Endothelial cell of umbilical vein (primary cell): ENCODE results near the gene MNT. TPM values are rescaled to one million over a fixed set of nuclear protein-coding genes. Genes with fewer than 3 reads are reported as not detected.
"Not testable (repeated sequence)": the region's sequence is repeated elsewhere in the genome, so short reads cannot be mapped to it uniquely, and the experiment has no call there.

ENCODE experiments used
- BruUV-seq: library from RNA; stranded (reverse); fragments of 400-500 nt; replicated peaks from 2 replicates; lab custom pipeline; 2021; lab: Mats Ljungman, UMichigan
- CTCF ChIA-PET: fragments of 300-600, 350-600 bp; sonication (Branson Sonifier 250); formaldehyde crosslinking; loops from one replicate; lab custom pipeline; 2021; ENCODE audit warnings: antibody characterized with exemption, inconsistent platforms; lab: Charles Lee
- POLR2A ChIA-PET: fragments of 300-600, 350-600 bp; sonication (Branson Sonifier 250); formaldehyde crosslinking; loops from one replicate; lab custom pipeline; 2021; ENCODE audit warnings: antibody characterized with exemption, inconsistent platforms; lab: Charles Lee
- DNase-seq: peaks from one replicate; pipeline ENCODE4 v3.0.0-alpha.2; 2011; ENCODE audit warnings: low read depth, low spot score
- FAIRE-seq: peaks from 2 replicates; lab custom pipeline; 2011; peaks lifted over from hg19 to GRCh38; lab: Jason Lieb, UNC
- H2AFZ ChIP-seq: 2 replicates; pipeline ENCODE4 v1.6.0; 2012; ENCODE audit warnings: low read depth, low read length, control low read depth, inconsistent platforms
- H3K27ac ChIP-seq: 2 replicates; pipeline ENCODE4 v1.5.1; 2011; ENCODE audit warnings: low read depth, mild to moderate bottlenecking, control low read depth, low read length, moderate library complexity; ENCODE audit not compliant: insufficient read depth
- H3K27me3 ChIP-seq, 2 experiments: 2 replicates each; pipeline versions ENCODE4 v1.6.0 to v1.6.1; 2011; ENCODE audit warnings: low read length in 2 of 2, mixed read lengths in 1 of 2; ENCODE audit not compliant: control insufficient read depth in 2 of 2, insufficient read depth in 2 of 2
- H3K36me3 ChIP-seq, 2 experiments: 2 replicates in 1 of 2; 3 replicates in 1 of 2; pipeline ENCODE4 v1.5.1; 2011; ENCODE audit warnings: low read length in 2 of 2, mild to moderate bottlenecking in 1 of 2, moderate library complexity in 1 of 2; ENCODE audit not compliant: control insufficient read depth in 2 of 2, insufficient read depth in 2 of 2; ENCODE audit errors: extremely low read depth in 1 of 2
- H3K4me1 ChIP-seq: 3 replicates; pipeline ENCODE4 v1.5.1; 2011; ENCODE audit warnings: mild to moderate bottlenecking, low read length; ENCODE audit not compliant: control insufficient read depth, insufficient read depth; ENCODE audit errors: extremely low read depth
- H3K4me2 ChIP-seq: 2 replicates; pipeline ENCODE4 v1.6.1; 2011; ENCODE audit warnings: low read length, control low read depth, mixed read lengths; ENCODE audit not compliant: insufficient read depth
- H3K4me3 ChIP-seq, 3 experiments: fragments of 200-600 bp in 1 of 3; sonication (generic), shearing (Covaris generic) in 1 of 3; replicated peaks in 1 of 3; 2 replicates each; pipeline ENCODE4 v1.5.1; 2011 to 2016; ENCODE audit warnings: control low read depth in 3 of 3, low read length in 3 of 3, mild to moderate bottlenecking in 2 of 3, inconsistent platforms in 1 of 3, low read depth in 1 of 3, moderate library complexity in 1 of 3; ENCODE audit not compliant: insufficient read depth in 1 of 3
- H3K79me2 ChIP-seq: 2 replicates; pipeline ENCODE4 v1.6.0; 2012; ENCODE audit warnings: low read length, inconsistent platforms; ENCODE audit not compliant: control insufficient read depth, insufficient read depth
- H3K9ac ChIP-seq: replicated peaks from 2 replicates; pipeline ENCODE3; 2011; ENCODE audit warnings: low read length, control low read depth; ENCODE audit not compliant: insufficient read depth; ENCODE audit errors: extremely low read depth
- H3K9me1 ChIP-seq: replicated peaks from 3 replicates; pipeline ENCODE4 v1.6.0; 2011; ENCODE audit warnings: mild to moderate bottlenecking, low read length; ENCODE audit not compliant: control insufficient read depth, insufficient read depth; ENCODE audit errors: extremely low read depth
- H3K9me3 ChIP-seq: replicated peaks from 2 replicates; pipeline ENCODE4 v1.5.1; 2012; ENCODE audit warnings: low read length, inconsistent platforms; ENCODE audit not compliant: control insufficient read depth, insufficient read depth
- H4K20me1 ChIP-seq: replicated peaks from 2 replicates; pipeline ENCODE3; 2011; ENCODE audit warnings: mild to moderate bottlenecking, low read length; ENCODE audit not compliant: control insufficient read depth, insufficient read depth; ENCODE audit errors: extremely low read depth
- EZH2 ChIP-seq: IDR thresholded peaks from 2 replicates; pipeline ENCODE4 v1.6.1; 2012; ENCODE audit warnings: borderline replicate concordance, low read depth, mild to moderate bottlenecking, moderate library complexity, low read length, inconsistent platforms; ENCODE audit not compliant: severe bottlenecking
- FOS ChIP-seq: IDR thresholded peaks from 2 replicates; pipeline ENCODE4 v1.6.1; 2011; ENCODE audit warnings: mild to moderate bottlenecking, low read length, moderate library complexity, borderline replicate concordance; ENCODE audit not compliant: insufficient read depth
- GATA2 ChIP-seq: IDR thresholded peaks from 2 replicates; pipeline ENCODE4 v1.7.0; 2011; ENCODE audit warnings: low read depth, mild to moderate bottlenecking, moderate library complexity, mixed read lengths, low read length; ENCODE audit not compliant: insufficient read length, insufficient read depth
- JUN ChIP-seq: IDR thresholded peaks from 2 replicates; pipeline ENCODE4 v1.6.1; 2011; ENCODE audit warnings: borderline replicate concordance, low read depth; ENCODE audit not compliant: insufficient read length, insufficient read depth
- MYC ChIP-seq: IDR thresholded peaks from one replicate; pipeline ENCODE4 v1.6.1; 2011; ENCODE audit warnings: mild to moderate bottlenecking, low read depth, low read length
- POLR2A ChIP-seq: IDR thresholded peaks from 2 replicates; pipeline ENCODE4 v1.6.1; 2012; ENCODE audit warnings: low read depth, mild to moderate bottlenecking, control low read depth, low read length
- POLR2AphosphoS5 ChIP-seq: IDR thresholded peaks from 2 replicates; pipeline ENCODE4 v1.6.1; 2012; ENCODE audit warnings: low read depth, mild to moderate bottlenecking, control low read depth, low read length, moderate library complexity; ENCODE audit not compliant: insufficient read depth
- dilution Hi-C: fragments of 300-500 bp; cut with MboI; formaldehyde crosslinking; loops from one replicate; pipeline ENCODE4 v1.15.0; 2019; ENCODE audit warnings: low sequenced_read_pairs; ENCODE audit not compliant: extremely low pct_ligation_motif_present
- intact Hi-C: fragments of 100-400 bp; cut with micrococcal nuclease; formaldehyde crosslinking; loops from one replicate; pipeline ENCODE4 v1.10.0; 2022
- polyA plus RNA-seq, 4 experiments: library from polyadenylated mRNA; depleted of rRNA in 3 of 4; stranded (reverse) in 3 of 4; unstranded in 1 of 4; fragments of >200 nt; gene quantifications; 2 replicates each; pipeline versions ENCODE4 v1.2.1 to v1.2.3, GENCODE V29; 2011 to 2012; ENCODE audit warnings: missing spikeins in 1 of 4
- total RNA-seq: library from RNA; stranded (reverse); gene quantifications from 2 replicates; pipeline ENCODE4 v1.2.3, GENCODE V29; 2021
- TF ChIP-seq, protein P1 (sequence below): IDR thresholded peaks from 2 replicates; pipeline ENCODE4 v1.6.1; 2011; ENCODE audit not compliant: insufficient read depth, insufficient read length
- TF ChIP-seq, protein P2 (sequence below), 2 donors: IDR thresholded peaks; 1 replicate in 1 of 2; 2 replicates in 1 of 2; pipeline ENCODE4 v1.5.1; 2011; ENCODE audit warnings: low read length in 2 of 2, mild to moderate bottlenecking in 2 of 2, moderate library complexity in 2 of 2, control low read depth in 1 of 2, inconsistent platforms in 1 of 2, low read depth in 1 of 2; ENCODE audit not compliant: insufficient read depth in 1 of 2; ENCODE audit errors: extremely low read depth in 1 of 2

The MNT gene
- total and polyA plus RNA-seq, 2 donors (not counting 3 experiments of a cell fraction or from before 2014, with no cell fraction given) = 4.1 to 21.6 TPM

DNA sequence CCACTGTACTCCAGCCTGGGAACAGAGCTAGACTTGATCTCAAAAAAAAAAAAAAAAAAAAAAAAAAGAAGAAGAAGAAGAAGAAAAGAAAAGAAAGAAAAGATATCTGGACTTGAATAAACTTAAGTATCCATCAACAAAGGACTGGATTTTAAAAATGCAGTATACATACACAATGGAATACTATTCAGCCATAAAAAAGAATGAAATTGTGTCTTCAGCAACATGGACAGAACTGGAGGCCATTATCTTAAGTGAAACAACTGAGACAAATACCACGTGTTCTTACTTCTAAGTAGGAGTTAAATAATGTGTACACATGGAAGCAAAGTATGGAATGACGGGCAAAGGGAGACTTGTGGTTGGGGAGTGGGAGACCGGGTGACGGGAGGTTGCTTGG is 40.1 kb upstream of the MNT start:
- POLR2A ChIA-PET = no interaction called here
- H3K27ac ChIP-seq = no peak overlapping the region
- H3K9me3 ChIP-seq = no peaks in the 10 kb centered on the region
- H4K20me1 ChIP-seq = no peaks in the 10 kb centered on the region
- intact Hi-C loops = no loop called here
- H3K27me3 ChIP-seq = no peaks in the 10 kb centered on the region
- no peak overlapping the region for H3K4me3 ChIP-seq
- no peaks in the 10 kb centered on the region for H3K4me1 ChIP-seq
- FAIRE-seq (no peak), DNase-seq (no peak)
- no peak overlapping the region for H3K4me2 ChIP-seq
- CTCF ChIA-PET = no interaction called here
- BruUV-seq = no TSS peak
- H2AFZ ChIP-seq = no peak overlapping the region
- H3K79me2 ChIP-seq = no peaks in the 10 kb centered on the region
- no peaks in the 10 kb centered on the region for H3K9me1 ChIP-seq
- H3K36me3 ChIP-seq = peaks cover 6 to 10% of the 10 kb centered on the region in 2 experiments
- no peak overlapping the region for H3K9ac ChIP-seq
- TF ChIP-seq, protein P1, sequence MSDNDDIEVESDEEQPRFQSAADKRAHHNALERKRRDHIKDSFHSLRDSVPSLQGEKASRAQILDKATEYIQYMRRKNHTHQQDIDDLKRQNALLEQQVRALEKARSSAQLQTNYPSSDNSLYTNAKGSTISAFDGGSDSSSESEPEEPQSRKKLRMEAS = no peak
- TF ChIP-seq, protein P2, sequence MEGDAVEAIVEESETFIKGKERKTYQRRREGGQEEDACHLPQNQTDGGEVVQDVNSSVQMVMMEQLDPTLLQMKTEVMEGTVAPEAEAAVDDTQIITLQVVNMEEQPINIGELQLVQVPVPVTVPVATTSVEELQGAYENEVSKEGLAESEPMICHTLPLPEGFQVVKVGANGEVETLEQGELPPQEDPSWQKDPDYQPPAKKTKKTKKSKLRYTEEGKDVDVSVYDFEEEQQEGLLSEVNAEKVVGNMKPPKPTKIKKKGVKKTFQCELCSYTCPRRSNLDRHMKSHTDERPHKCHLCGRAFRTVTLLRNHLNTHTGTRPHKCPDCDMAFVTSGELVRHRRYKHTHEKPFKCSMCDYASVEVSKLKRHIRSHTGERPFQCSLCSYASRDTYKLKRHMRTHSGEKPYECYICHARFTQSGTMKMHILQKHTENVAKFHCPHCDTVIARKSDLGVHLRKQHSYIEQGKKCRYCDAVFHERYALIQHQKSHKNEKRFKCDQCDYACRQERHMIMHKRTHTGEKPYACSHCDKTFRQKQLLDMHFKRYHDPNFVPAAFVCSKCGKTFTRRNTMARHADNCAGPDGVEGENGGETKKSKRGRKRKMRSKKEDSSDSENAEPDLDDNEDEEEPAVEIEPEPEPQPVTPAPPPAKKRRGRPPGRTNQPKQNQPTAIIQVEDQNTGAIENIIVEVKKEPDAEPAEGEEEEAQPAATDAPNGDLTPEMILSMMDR (IDR thresholded peaks at IDR 0.05; ENCODE audit: extremely low read depth in 1 of 2, insufficient read depth in 1 of 2, low read depth in 1 of 2, low read length in 2 of 2) = no peak
- TF ChIP-seq GATA2 (no peak), EZH2 (no peak), JUN (no peak), POLR2A (no peak), FOS (no peak), POLR2AphosphoS5 (no peak), MYC (no peak)
- dilution Hi-C loops = no loop called here

DNA sequence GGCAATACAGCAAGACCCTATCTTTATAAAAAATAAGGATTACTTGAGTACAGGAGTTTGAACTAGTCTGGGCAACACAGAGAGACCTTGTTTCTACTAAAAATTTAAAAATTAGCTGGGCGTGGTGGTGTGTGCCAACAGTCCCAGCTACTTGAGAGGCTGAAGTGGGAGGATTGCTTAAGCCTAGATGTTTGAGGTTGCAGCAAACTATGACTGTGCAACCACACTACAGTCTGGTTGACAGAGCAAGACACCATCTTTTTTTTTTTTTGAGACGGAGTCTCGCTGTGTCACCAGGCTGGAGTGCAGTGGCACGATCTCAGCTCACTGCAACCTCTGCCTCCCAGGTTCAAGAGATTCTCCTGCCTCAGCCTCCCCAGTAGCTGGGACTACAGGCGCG is 39.1 kb upstream of the MNT start:
- dilution Hi-C loops, DNase-seq: not testable (repeated sequence)

More for the DNA sequence above, 39.1 kb upstream of the MNT start:
- CTCF ChIA-PET, H4K20me1 ChIP-seq, H3K27ac ChIP-seq, H3K4me1 ChIP-seq, FAIRE-seq, BruUV-seq, H3K9me3 ChIP-seq, H3K4me3 ChIP-seq, H3K9me1 ChIP-seq, H3K4me2 ChIP-seq, H2AFZ ChIP-seq, H3K9ac ChIP-seq, H3K79me2 ChIP-seq, intact Hi-C loops, H3K27me3 ChIP-seq, POLR2A ChIA-PET: not testable (repeated sequence)
- peaks cover 6 to 10% of the 10 kb centered on the region in 2 experiments for H3K36me3 ChIP-seq
